IMR-90 (cell line): ENCODE data around the gene RNU1-4. TPM values are rescaled to one million over a fixed set of nuclear protein-coding genes. Genes with fewer than 3 reads are reported as not detected.
"Not testable (repeated sequence)": the region's sequence is repeated elsewhere in the genome, so short reads cannot be mapped to it uniquely, and the experiment has no call there.

Experiments
- ATAC-seq: fragments of 200-7000 bp; cut with Tn5 transposase; 2 replicates; pipeline ENCODE4 v1.9.1; 2020; ENCODE audit warnings: low read depth, mild to moderate bottlenecking, moderate library complexity
- BruUV-seq: library from RNA; stranded (reverse); fragments of 400-500 nt; replicated peaks from 2 replicates; lab custom pipeline; 2021; lab: Mats Ljungman, UMichigan
- CTCF ChIA-PET: fragments of 300-600 bp; formaldehyde crosslinking; extraction: SDS; loops from one replicate; lab custom pipeline; 2021; ENCODE audit warnings: antibody characterized with exemption; lab: Yijun Ruan, JAX
- POLR2A ChIA-PET: fragments of 300-600 bp; sonication (Branson Sonifier 250); formaldehyde crosslinking; loops from one replicate; lab custom pipeline; 2022; ENCODE audit warnings: antibody characterized with exemption; ENCODE audit not compliant: unreplicated experiment; lab: Charles Lee
- DNase-seq: peaks from one replicate; pipeline ENCODE4 v3.0.0; 2013
- H2AFZ ChIP-seq: replicated peaks from 2 replicates; pipeline ENCODE3; 2013; ENCODE audit warnings: low read length, mild to moderate bottlenecking; ENCODE audit not compliant: poor library complexity
- H2AK5ac ChIP-seq: 2 replicates; pipeline ENCODE4 v1.6.1; 2013; ENCODE audit warnings: low read depth, low read length, inconsistent platforms
- H2AK9ac ChIP-seq: replicated peaks from 2 replicates; pipeline ENCODE3; 2013; ENCODE audit warnings: mild to moderate bottlenecking, low read depth, low read length, moderate library complexity; ENCODE audit not compliant: poor library complexity
- H2BK120ac ChIP-seq: 2 replicates; pipeline ENCODE4 v1.6.1; 2013; ENCODE audit warnings: low read depth, low read length, inconsistent platforms
- H2BK15ac ChIP-seq: 3 replicates; pipeline ENCODE4 v1.6.1; 2013; ENCODE audit warnings: low read depth, low read length, inconsistent platforms
- H2BK20ac ChIP-seq: 2 replicates; pipeline ENCODE4 v1.6.1; 2013; ENCODE audit warnings: low read depth, mild to moderate bottlenecking, inconsistent platforms, low read length, moderate library complexity
- H2BK5ac ChIP-seq: 2 replicates; pipeline ENCODE4 v1.6.1; 2013; ENCODE audit warnings: mild to moderate bottlenecking, low read depth, low read length, inconsistent platforms; ENCODE audit not compliant: poor library complexity, severe bottlenecking
- H3K14ac ChIP-seq: replicated peaks from 2 replicates; pipeline ENCODE4 v1.6.1; 2013; ENCODE audit warnings: low read depth, low read length, inconsistent platforms
- H3K18ac ChIP-seq: 2 replicates; pipeline ENCODE4 v1.6.1; 2013; ENCODE audit warnings: low read depth, low read length, control low read depth
- H3K23ac ChIP-seq: 2 replicates; pipeline ENCODE4 v1.6.1; 2013; ENCODE audit warnings: low read depth, low read length, inconsistent platforms
- H3K27ac ChIP-seq: 2 replicates; pipeline ENCODE4 v1.5.1; 2013; ENCODE audit warnings: mild to moderate bottlenecking, control low read depth, low read length; ENCODE audit not compliant: insufficient read depth
- H3K27me3 ChIP-seq: 2 replicates; pipeline ENCODE4 v1.6.1; 2013; ENCODE audit warnings: low read length; ENCODE audit not compliant: control insufficient read depth, insufficient read depth
- H3K36me3 ChIP-seq: 2 replicates; pipeline ENCODE4 v1.6.1; 2013; ENCODE audit warnings: low read length, mixed read lengths; ENCODE audit not compliant: control insufficient read depth, insufficient read depth
- H3K4ac ChIP-seq: 2 replicates; pipeline ENCODE4 v1.6.1; 2013; ENCODE audit warnings: low read depth, low read length, inconsistent platforms
- H3K4me1 ChIP-seq: 2 replicates; pipeline ENCODE4 v1.6.1; 2013; ENCODE audit warnings: low read length, mixed read lengths; ENCODE audit not compliant: control insufficient read depth, insufficient read depth
- H3K4me2 ChIP-seq: 2 replicates; pipeline ENCODE4 v1.6.1; 2013; ENCODE audit warnings: low read depth, mild to moderate bottlenecking, control low read depth, low read length, moderate library complexity
- H3K4me3 ChIP-seq: 2 replicates; pipeline ENCODE4 v1.5.1; 2013; ENCODE audit warnings: low read depth, mild to moderate bottlenecking, control low read depth, low read length, moderate library complexity; ENCODE audit not compliant: insufficient read depth
- H3K56ac ChIP-seq: 2 replicates; pipeline ENCODE4 v1.6.1; 2013; ENCODE audit warnings: low read length, inconsistent platforms; ENCODE audit not compliant: insufficient read depth; ENCODE audit errors: extremely low read depth
- H3K79me1 ChIP-seq, 2 experiments: 2 replicates each; pipeline ENCODE4 v1.6.1; 2013; ENCODE audit warnings: low read length in 2 of 2, inconsistent platforms in 1 of 2, low read depth in 1 of 2
- H3K9ac ChIP-seq: 2 replicates; pipeline ENCODE4 v1.6.1; 2013; ENCODE audit warnings: low read depth, low read length, control low read depth
- H3K9me1 ChIP-seq: 2 replicates; pipeline ENCODE4 v1.6.1; 2013; ENCODE audit warnings: low read length, inconsistent platforms; ENCODE audit not compliant: insufficient read depth
- H3K9me3 ChIP-seq: 2 replicates; pipeline ENCODE4 v1.6.1; 2013; ENCODE audit warnings: low read length; ENCODE audit not compliant: control insufficient read depth, insufficient read depth
- H4K20me1 ChIP-seq: 2 replicates; pipeline ENCODE4 v1.6.1; 2013; ENCODE audit warnings: low read length, inconsistent platforms; ENCODE audit not compliant: insufficient read depth
- H4K5ac ChIP-seq: 2 replicates; pipeline ENCODE4 v1.6.1; 2013; ENCODE audit warnings: mild to moderate bottlenecking, low read depth, low read length, control low read depth
- H4K8ac ChIP-seq, 2 experiments: 2 replicates each; pipeline ENCODE4 v1.6.1; 2013; ENCODE audit warnings: low read depth in 2 of 2, low read length in 2 of 2, control low read depth in 1 of 2, inconsistent platforms in 1 of 2
- H4K91ac ChIP-seq: 2 replicates; pipeline ENCODE4 v1.6.1; 2013; ENCODE audit warnings: low read depth, low read length, inconsistent platforms; ENCODE audit not compliant: insufficient read depth
- WGBS, 2 experiments: methylation state at CpG; one replicate each; pipeline versions ENCODE4 v1.1.5 to v1.1.7; 2013; ENCODE audit warnings: missing lambda C conversion rate in 2 of 2; ENCODE audit not compliant: insufficient read length in 1 of 2; ENCODE audit errors: extremely low coverage in 2 of 2; 5-methylcytosine and 5-hydroxymethylcytosine counted together
- dilution Hi-C: fragments of 300-500 bp; cut with HindIII; formaldehyde crosslinking; loops from one replicate; pipeline ENCODE4 v1.14.3; 2018; ENCODE audit warnings: low sequenced_read_pairs; ENCODE audit not compliant: unreplicated experiment
- in situ Hi-C: fragments of 300-500 bp; cut with MboI; formaldehyde crosslinking; loops from 3 replicates; pipeline ENCODE4 v1.14.3; 2019; ENCODE audit warnings: low sequenced_read_pairs, inconsistent platforms, mixed read lengths
- intact Hi-C: fragments of 100-400 bp; cut with micrococcal nuclease; formaldehyde crosslinking; loops from 2 replicates; pipeline ENCODE4 v1.10.0; 2022
- polyA plus RNA-seq, 3 experiments: library from polyadenylated mRNA; depleted of rRNA; stranded (reverse); fragments of >200 nt; gene quantifications; 2 replicates each; pipeline ENCODE4 v1.2.3, GENCODE V29; 2012; ENCODE audit warnings: low replicate concordance in 1 of 3
- total RNA-seq: library from RNA; depleted of rRNA; stranded (reverse); fragments of >200 nt; gene quantifications from 2 replicates; pipeline ENCODE4 v1.2.3, GENCODE V29; 2012

The RNU1-4 gene
- total and polyA plus RNA-seq, 2 of the 4 experiments (the other 2 are of a cell fraction): under 0.01 TPM; not detected in 1

- H2AK5ac ChIP-seq, ATAC-seq, H4K5ac ChIP-seq, H3K9me3 ChIP-seq, H3K18ac ChIP-seq, H3K27ac ChIP-seq, H2AFZ ChIP-seq, DNase-seq, dilution Hi-C loops, H3K9me1 ChIP-seq, in situ Hi-C loops, H3K4me2 ChIP-seq, intact Hi-C loops, H2BK15ac ChIP-seq, H2BK5ac ChIP-seq, H2BK120ac ChIP-seq, H2BK20ac ChIP-seq, BruUV-seq, H3K4ac ChIP-seq, H3K56ac ChIP-seq, H4K91ac ChIP-seq, H3K4me1 ChIP-seq, H3K79me1 ChIP-seq, CTCF ChIA-PET, H2AK9ac ChIP-seq, POLR2A ChIA-PET, H3K14ac ChIP-seq, H3K23ac ChIP-seq, H4K20me1 ChIP-seq, H3K9ac ChIP-seq, H3K36me3 ChIP-seq, H4K8ac ChIP-seq, H3K27me3 ChIP-seq, H3K4me3 ChIP-seq: not testable (repeated sequence)
- no CpG with 5 or more reads among the region's 5 CpGs for WGBS, 2 experiments
These were observed 7.9 kb upstream of the RNU1-4 start for GRCh38 chr1:16732254-16732896.

GRCh38 chr1:16741230-16741629 is 914 bp downstream of the RNU1-4 start:
- H4K20me1 ChIP-seq, H3K9me1 ChIP-seq, H2AK5ac ChIP-seq, H2BK120ac ChIP-seq, H3K4ac ChIP-seq, DNase-seq, H4K8ac ChIP-seq, CTCF ChIA-PET, H2BK5ac ChIP-seq, in situ Hi-C loops, H3K9me3 ChIP-seq, dilution Hi-C loops, H3K18ac ChIP-seq, H2AK9ac ChIP-seq, intact Hi-C loops, H3K4me2 ChIP-seq, H2BK20ac ChIP-seq, H3K14ac ChIP-seq, H3K4me1 ChIP-seq, BruUV-seq, H2BK15ac ChIP-seq, H4K5ac ChIP-seq, H3K27me3 ChIP-seq, H3K56ac ChIP-seq, H3K9ac ChIP-seq, H2AFZ ChIP-seq, H3K27ac ChIP-seq, H3K36me3 ChIP-seq, POLR2A ChIA-PET, ATAC-seq, H3K79me1 ChIP-seq, H3K23ac ChIP-seq, H4K91ac ChIP-seq, H3K4me3 ChIP-seq: not testable (repeated sequence)
- whole genome bisulfite sequencing, 2 experiments: no CpG with 5 or more reads among the region's 11 CpGs
